ENCODE results near the gene SRSF3.
"Not testable (repeated sequence)": the region's sequence is repeated elsewhere in the genome, so short reads cannot be mapped to it uniquely, and the experiment has no call there.

Gene SRSF3

DNA sequence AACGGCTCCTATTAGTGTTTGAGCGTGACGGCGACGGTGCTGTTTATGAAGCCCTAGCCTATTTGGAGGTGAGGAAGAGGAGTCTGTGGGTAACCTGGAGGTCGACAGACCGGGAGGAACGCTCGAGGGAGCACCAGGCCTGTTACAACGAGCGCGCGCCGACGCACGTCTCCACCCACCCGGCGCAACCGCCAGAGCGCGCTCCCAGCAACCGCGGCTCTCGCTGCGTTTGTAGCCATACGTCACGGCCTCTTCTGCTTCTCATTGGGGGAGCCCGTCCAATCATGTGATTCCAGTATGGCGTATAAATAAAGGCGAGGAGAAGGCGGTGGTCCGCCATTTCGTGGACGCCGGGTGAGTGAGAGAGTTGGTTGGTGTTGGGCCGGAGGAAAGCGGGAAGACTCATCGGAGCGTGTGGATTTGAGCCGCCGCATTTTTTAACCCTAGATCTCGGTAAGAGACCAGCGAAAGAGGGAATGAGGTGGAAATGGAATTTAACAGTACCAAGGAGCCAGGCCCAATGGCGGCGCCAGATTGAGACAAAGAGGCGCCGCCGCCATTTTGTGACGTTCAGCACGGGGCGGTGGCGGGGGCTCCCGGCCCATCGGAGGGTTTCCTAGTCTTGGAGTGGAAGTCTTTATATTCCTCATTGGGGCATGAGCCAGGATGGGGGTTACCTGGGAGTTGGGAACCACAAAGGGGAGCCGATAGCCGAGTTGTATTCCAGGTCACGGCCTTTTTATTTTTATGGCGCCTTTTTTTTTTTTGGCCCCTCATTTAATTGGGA, at the start of gene SRSF3:
TSS of gene SRSF3 (plus strand) at position 334 of the 787 bp plus-strand sequence. CDS start 2,401 bp downstream, outside the sequence.
- peak; percentile 98 for DNase-seq (ENCODE audit: low spot score)

DNA sequence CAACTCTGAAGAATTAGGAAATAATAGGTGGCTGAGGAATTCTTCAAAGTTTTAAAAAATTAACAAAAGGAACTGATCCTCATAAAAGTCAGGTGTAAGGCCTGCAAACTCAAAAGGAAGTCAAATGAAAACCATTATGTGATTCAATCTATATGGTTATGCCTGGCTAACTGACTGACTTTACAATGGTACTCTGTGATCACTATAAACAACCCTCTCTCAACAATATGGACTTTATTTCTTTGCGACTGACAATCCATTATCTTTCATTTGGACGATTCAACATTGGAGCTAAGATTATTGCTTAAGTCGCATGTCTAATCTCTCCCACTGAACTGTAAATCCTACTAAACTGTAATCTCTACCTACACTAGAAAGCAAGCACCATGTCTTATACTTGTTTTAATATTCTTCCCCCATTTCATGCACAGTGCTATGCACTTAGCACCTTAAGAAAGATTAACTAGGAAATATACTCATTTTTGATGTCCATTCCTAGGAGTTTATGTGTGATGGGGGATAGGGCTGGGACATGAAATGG, 48.3 kb upstream of the SRSF3 start:
- DNase-seq (ENCODE audit: low spot score): no peak

DNA sequence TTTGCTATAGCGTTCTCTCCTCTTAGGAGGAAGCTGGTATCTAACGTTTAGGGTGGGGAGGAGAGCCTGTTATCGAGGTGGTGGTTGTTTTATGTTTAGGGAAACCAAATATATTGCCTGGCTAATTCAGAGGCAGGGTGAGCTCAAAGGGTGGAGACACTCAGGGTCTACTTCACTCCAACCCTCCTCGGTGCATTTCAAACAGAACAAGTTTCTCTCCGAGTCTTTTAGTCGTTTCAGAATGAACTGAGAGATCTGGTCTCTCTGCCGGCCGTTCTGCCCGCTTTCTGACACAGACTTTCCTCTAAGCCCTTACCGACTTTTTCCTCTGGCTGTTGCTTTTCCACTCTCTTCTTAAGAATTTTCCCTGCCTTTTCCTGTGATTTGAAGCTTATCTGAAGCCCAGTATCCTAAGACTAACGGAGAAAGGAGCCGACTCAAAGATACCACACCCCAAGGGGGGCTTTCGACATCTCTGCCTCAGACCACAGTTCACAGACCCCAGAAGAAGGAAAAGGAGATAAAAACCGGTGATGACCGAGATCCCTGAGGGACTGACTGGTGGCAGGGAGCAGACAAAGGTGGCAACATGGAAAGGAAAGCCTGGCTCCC, 47.7 kb upstream of the SRSF3 start:
- peak; percentile 12 for DNase-seq (ENCODE audit: low spot score)

DNA sequence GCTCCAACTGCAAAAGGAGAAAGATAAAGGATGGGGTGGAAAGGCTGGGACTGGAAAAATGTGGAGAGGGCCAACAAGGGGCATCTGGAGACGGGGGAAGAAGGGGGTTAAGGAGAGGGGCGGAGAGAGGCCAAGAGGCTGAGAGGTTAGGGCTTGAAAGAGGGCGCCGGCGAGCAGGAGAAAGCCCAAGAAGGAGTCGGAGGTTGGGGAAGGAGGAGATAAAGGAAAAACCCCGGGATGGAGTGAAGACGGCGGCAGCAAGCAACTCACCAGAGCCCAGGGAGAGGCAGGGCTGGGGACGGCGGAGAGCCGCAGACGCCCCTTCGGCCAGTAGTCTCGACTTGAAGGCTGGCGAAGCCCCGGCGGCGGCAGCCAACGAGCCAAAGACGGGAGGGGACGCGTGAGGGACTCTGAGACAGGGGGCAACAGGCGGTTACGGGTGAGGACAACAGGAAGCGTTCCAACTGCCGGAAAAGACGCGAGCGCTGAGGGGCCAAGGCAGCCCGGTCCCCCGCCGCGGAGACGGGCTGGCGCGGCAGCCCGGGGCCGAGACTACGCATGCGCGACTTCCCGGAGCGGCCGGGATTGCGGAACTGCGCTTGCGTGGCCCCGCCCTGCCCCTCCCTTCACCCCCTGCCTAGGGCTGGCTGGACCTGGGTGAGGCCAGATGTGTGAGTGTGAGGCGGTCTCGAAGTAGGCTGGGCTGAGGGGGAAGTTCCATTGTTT, 47.1 kb upstream of the SRSF3 start, which contains the start of gene STK38:
TSS of gene STK38 (minus strand) at position 560 of the 726 bp plus-strand sequence. CDS start 7,277 bp downstream, outside the sequence.
- DNase-seq (ENCODE audit: low spot score): peak; percentile 89

DNA sequence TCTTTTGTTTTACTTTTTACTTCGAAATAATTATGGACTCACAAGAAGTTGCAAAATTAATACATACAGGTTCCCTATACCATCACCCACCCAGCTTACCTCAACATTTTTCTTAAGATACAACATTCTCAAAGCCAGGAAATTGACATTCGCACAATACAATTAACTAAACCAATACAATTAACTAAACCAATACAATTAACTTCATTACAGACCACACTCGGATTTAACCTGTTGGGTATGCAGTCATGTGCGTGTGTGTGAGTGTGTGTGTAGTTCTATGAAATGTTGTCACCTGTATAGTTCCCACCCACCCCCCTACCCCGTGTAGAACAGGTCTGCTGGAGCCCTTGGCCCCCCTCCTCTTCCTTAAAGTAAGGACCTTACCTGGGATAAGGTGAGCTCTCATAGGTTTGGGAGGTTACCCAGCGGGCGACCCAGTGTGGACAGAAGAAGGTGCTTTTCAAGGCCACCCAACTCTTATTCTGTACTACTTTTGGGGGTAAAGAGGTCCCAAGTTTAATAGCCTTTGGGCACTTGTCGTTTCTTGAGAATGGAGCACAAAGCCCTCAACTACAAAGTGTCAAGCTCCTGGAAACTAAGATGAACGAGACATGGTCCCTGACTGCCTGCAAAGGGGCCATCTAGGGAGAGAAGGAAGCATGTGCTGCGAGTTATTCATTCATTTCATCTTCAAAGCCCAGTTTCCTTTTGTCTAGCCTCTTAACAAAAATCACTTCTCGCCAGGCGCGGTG, 46.3 kb upstream of the SRSF3 start:
- DNase-seq (ENCODE audit: low spot score): no peak

DNA sequence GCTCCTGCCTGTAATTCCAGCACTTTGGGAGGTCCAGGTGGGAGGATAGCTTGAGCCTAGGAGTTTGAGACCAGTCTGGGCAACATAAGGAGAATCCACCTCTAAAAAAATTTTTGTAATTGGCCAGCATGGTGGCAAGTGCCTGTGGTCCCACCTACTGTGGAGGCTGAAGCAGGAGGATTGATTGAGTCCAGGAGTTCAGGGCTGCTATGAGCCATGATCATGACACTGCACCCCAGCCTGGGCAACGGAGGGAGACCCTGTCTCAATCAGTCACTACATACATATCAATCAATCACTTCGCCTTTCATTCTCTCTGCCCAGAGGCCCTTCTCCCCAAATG, 45.8 kb upstream of the SRSF3 start:
- no peak for DNase-seq (ENCODE audit: low spot score)

DNA sequence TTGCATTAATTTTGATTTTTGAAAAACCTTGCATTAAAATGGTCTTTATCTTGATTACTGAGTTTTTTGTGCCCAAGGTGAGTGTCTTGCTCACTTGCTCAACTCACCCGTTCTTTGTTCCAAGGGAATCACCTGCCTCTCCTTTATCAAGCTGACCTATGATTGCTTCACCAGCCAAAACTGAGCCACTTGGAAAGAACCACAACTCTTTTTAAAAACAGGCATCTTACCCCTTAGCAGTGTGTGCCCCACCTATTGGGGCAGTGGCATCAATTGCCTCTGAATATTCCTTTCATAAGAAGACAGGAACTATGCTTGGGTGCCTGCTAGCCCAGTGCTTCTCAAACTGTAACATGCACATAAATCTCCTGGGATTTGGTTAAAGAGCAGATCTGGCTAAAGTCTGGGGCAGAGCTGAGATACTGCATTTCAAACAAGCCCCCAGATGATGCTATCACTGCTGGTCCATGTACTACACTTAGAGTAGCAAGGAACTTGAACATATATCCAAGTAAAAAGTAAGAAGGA, 43.6 kb upstream of the SRSF3 start:
- DNase-seq (ENCODE audit: low spot score): no peak

DNA sequence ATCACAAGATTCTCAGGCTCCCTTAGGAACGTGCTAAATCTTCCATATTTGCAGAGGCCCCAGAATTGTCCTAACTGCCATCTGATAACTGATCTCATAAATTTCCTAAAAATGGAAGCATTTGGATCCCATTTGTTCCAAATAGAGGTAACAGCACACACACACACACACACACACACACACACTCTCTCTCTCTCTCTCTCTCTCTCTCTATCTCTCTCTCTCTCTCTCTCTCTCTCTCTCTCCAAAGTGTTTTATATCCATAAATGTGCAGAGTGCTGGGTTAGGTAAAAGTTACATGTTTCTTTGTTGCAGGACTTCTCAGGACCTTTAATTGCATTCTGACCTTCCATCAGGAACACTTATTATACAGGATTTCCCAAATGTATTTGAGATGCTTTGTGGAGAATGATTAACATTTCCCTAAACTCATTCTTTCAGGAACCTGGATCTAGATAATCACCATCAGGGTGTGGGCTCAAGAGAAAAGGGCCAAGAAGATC, 38.4 kb upstream of the SRSF3 start:
- no peak for DNase-seq (ENCODE audit: low spot score)

DNA sequence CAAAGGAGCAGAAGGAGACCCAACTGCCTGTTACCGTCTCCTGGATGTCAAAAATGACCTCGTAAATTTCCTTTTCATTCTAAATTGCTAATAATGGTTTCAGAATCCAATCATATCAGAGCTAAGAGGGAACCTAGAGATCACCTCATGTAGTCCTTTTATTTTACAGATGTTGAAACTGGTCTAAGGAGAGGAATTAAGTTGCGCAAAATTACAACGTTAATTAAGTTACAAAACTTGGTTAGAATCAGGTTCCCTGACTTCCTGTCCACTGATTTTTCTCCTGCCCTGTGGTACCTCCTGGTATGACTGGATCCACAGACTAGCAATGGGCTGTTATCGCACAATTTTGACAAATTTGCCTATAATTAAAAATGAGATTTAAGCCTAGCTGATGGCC, 37.9 kb upstream of the SRSF3 start:
- no peak for DNase-seq (ENCODE audit: low spot score)

DNA sequence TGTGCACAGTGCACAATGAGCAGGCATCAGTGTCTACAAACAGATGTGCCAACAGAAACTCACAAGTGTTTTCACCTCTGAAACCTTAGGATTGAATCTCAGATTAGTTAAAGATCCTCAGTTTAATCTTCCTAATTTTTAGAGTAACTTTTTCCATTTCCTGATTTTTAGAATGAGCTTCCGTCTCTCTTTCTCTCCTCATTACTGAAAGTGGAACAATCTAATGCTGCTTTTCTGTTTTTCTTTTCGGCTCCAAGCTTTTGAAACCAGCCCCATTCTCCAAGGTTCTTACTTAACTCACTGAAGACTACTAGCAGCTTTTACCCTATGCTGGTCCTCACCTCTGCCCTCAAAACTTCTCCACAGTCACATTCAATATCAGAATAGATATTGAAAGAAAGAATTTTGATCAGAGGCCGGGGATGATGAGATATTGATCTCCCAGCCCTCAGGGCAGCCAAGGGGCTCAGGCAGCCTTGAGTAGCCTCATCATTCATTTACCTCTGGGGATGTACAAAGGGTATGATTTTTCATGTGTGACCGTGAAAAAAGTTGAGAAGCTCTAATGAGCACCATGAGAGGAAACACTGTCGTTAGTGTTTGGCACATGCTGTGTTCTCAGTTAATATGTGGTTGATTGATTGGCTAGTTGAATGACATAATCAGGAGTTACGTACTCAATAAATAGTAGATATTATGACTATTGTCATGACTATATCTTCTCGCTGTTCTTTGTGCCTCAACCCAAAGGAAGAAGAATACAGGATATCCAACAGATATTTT, 35.0 kb upstream of the SRSF3 start:
- DNase-seq (ENCODE audit: low spot score): no peak

DNA sequence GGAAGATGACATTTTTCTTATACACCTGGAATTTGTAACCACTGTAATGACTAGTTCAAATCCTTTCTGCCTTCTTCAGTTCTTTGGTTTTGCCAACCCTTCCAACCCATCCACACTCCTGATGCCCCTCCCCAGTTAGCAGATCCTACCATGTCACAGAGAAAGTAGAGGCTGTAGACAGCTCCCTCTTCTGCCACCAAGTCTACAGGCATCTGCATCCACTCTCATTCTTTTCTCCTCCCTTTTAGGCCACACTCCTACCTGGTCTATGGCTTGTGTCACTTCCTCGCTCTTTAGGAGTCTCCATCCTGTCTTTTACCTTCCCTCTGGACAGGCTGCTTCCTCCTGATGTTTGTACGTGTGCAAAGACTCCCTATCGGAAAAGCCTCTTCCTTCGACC, 33.3 kb upstream of the SRSF3 start:
- DNase-seq (ENCODE audit: low spot score): no peak

DNA sequence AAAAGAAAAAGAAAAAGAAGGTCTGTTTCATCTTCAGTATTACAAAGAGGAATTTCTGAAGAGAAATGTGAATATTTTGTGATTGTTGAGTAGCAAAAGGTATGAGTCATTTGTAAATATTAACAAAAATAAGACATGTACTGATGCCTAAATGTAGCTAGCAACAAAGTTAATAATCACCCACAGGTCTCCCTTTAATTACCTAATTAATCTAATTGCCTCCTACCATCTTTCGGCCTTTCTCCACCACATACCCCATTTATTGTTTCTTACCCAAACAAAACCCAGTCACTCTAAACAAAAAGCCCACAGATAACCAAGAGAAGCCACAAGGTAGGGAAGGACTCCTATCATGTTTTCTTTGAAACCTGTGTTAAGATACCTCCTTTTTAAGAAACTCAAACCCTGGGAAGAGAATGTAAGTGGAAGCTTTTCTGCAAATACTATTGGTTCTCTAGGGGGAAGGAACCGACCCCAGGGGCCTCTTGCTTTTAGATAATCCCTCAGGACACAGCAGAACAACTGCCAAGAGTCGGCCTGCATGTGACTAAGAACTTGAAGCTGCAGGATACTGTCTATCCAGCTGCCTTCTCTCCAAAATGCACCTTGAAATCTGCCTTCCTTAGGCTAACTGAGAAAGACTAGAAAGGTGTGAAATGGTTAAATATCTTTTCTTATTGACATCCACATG, 30.8 kb upstream of the SRSF3 start:
- no peak for DNase-seq (ENCODE audit: low spot score)

DNA sequence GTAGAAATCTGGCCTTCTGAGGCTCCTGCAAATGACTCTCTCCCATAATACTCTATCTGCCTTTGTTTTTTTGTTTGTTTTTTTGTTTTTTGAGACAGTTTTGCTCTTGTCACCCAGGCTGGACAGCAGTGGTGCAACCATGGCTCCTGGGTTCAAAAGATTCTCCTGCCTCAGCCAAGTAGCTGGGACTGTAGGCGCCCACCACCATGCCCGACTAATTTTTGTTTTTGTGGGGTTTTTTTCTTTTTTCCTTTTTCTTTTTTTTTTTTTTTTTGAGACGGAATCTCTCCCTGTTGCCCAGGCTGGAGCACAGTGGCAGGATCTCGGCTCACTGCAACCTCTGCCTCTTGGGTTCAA, 30.3 kb upstream of the SRSF3 start:
- no peak for DNase-seq (ENCODE audit: low spot score)

DNA sequence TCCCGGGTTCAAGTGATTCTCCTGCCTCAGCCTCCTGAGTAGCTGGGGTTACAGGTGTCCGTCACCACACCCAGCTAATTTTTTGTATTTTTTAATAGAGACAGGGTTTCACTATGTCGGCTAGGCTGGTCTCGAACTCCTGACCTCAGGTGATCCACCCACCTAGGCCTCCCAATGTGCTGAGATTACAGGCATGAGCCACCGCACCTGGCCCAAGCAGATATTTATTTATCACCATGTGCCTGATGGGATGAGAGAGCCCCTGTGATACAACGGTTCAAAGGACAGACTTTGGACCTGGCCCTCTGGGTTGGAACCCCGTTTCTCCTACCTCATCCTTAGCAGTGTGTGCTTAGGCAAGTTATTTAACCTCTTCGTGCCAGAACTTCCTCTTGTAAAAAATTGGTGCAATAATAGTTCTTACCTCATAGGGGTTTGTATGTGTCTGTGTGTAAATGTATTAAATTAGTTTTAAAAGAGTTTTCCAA, 27.7 kb upstream of the SRSF3 start:
- DNase-seq (ENCODE audit: low spot score): no peak

DNA sequence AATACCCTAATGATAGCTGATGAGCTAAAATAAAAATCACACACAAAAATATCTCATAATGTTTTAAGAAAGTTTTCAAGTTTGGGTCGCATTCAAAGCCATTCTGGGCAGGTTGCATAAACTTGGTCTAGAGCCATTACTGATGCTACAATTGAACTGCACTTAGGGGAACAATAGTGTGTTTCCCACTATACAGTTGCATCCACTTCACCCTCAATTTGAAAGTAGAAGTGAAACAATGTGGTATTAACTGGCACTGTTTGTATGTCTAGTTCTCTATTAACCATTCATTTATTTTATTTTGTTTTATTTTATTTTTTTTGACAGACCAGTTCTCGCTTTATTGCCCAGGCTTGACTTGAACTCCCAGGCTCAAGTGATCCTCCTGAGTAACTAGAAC, 23.9 kb upstream of the SRSF3 start:
- DNase-seq (ENCODE audit: low spot score): no peak

DNA sequence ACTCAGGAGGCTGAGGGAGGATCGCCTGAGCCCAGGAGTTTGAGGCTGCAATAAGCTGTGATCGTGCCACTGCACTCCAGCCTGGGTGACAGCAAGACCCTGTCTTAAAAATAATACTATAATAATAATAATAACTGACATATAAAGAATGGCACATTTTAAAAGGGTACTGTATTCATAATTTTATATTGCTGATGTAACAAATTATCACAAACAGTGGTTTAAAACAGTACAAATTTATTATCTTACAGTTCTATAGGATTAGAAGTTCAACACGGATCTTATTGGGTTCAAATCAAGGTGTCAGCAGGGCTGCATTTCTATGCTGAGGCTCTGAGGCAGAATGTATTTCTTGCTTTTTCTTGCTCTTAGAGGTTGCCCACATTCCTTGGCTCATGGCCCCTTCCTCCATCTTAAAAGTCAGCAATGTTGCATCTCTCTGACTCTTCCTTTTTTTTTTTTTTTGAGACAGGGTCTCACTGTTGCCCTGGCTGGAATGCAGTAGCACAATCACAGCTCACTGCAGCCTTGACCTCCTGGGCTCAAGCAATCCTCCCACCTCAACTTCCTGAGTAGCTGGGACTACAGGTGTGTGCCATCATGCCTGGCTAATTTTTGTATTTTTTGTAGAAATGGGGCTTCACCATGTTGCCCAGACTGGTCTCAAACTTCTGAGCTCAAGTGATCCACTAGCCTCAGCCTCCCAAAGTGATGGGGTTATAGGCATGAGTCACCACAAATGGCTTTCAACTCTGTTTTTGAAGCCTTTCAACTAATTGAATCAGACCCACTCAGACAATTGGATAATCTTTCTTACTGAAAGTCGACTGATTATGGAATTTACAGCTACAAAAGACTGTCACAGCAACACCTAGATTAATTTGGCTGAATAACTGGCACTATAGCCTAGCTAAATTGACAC, 22.8 kb upstream of the SRSF3 start:
- no peak for DNase-seq (ENCODE audit: low spot score)

DNA sequence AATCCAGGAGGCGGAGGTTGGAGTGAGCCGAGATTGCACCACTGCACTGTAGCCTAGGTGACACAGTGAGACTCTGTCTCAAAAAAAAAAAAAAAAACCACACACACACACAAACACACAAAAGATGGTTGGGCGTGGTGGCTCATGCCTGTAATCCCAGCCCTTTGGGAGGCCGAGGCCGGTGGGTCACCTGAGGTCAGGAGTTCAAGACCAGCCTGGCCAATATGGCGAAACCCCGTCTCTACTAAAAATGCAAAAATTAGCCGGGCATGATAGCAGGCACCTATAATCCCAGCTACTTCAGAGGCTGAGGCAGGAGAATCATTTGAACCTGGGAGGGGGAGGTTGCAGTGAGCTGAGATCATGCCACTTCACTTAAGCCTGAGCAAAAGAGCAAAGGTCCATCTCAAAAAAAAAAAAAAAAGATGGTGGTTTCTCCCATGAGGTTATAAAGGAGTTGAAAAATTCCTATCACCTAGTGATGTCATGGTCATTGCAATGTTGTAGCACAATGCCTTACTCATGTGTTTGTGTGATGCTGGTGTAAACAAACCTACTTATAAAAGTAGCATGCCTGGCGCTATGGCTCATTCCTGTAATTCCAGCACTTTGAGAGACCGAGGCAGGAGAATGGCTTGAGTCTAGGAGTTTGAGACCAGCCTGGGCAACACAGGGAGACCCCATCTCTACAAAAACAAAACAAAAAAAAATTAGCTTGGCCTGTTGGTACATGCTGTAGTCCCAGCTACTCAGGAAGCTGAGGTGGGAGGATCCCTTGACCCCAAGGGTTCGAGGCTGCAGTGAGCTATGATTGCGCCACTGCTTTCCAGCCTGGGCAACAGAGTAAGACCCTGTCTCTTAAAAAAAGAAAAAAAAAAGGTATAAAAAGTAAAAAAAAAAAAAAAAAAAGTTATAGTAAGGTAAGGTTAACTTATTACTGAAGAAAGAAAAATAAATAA, 21.5 kb upstream of the SRSF3 start:
- DNase-seq (ENCODE audit: low spot score): not testable (repeated sequence)

DNA sequence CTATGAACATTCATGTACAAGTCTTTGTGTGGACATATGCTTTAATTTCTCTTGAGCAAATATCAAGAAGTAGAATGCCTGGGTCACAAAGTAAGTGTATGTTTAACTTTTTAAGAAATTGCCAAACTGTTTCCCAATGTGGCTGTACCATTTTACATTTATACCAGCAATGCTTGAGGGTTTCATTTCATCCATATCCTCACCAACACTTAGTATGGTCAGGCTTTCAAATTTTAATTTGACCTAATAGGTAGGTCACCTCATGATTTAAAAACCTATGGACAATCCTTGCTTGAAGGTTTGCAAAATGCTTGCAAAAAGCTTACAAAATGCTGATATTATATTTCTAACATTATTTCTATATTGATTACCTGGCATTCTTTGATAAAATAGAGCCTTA, 19.5 kb upstream of the SRSF3 start:
- no peak for DNase-seq (ENCODE audit: low spot score)

Data from globus pallidus (tissue), 1 donor.